ENCODE data around the gene GLCE.
"Not testable (repeated sequence)": the region's sequence is repeated elsewhere in the genome, so short reads cannot be mapped to it uniquely, and the experiment has no call there.

The GLCE gene

DNA sequence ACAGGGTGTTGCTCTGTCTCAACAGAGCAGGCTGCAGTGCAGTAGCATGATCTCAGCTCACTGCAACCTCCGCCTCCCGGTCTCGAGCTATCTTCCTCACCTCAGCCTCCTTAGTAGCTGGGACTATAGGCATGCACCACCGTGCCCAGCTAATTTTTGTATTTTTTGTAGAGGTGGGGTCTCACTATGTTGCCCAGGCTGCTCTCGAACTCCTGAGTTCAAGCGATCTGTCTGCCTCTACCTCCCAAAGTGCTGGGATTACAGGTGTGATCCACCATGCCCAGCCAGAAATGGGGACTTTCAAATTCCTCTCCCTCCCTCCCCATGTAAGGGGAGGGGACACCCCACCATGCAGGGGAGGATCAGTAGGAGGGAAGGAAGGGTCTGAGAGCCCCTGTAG lies 141.7 kb downstream of the GLCE start:
- DNase-seq: not testable (repeated sequence)

DNA sequence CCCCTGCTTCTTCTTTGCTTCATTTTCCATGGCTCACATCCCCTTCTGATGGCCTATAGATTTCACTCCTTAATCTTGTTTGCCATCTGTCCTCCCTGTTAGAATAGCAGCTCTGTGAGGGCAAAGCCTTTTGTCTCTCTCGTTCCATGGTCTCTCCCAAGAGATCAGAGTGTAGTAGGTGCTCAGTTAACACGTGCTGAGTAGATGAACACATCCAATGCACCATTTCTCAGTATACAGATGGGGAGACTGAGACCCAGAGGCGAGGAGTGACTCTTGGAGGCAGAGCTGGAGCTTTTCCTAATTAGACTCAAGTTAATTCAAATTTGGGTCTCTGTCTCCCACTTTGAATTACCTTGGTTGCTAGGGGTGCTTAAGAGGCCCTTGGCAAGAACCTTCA lies 142.5 kb downstream of the GLCE start:
- DNase-seq: no peak

- DNase-seq: no peak
Observed at GRCh38 chr15:69303337-69304181, 143.1 kb downstream of the GLCE start.

- no peak for DNase-seq
Observed at GRCh38 chr15:69304182-69304545, 143.7 kb downstream of the GLCE start.

DNA sequence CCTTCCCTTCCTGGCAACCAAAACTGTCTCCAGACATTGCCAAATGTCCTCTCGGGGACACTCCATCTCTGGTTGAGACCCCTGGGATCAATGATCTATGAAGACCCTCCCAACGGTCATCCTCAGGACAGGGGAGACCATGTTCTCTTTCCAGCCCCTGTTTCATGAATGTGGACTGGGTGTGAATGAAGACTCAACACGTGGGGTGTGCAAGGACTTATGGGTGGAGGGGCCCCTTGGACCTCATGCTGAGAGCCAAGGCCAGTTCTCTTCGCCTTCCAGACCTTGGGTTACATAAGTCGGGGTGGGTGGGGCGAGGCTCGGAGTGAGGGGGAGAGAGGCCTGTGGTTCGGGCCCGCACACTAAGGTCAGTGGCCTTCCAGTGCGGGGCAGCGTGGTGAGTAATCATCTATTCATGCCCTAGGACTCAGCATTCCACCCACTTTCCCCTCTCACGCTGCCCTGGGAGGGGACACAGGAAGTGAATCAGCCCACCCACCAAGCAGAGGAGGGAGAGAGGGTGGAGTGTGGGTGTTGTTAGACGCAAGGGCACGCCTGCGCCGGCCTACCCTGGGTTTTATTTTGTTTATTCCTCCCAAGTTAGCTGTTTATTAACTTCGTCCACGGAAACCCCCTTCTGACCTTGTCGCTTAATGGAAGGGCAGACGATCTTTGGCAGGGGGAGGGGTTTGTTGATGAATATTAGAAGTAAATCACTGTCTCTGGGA lies 144.9 kb downstream of the GLCE start:
- DNase-seq: no peak

- DNase-seq: no peak
Observed at GRCh38 chr15:69305933-69306568, 145.6 kb downstream of the GLCE start.

DNA sequence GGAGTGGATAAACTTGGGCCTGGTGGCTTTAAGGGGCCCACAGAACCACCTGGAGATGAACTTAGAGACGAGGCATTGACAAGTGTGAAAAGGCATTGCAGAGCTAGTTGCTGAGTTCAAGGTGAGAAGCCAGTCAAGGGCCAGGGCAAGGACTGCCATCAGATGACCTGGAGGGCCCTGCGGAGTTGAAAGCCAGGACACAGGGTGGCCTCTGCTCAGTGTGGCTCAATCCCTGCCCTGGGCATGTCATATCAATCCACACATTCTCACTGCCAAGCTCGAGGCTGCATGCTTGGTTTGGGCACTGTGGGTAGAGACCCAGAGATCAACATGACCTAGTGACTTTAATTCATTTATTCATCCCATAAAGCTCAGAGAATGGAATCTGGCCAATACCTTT lies 147.5 kb downstream of the GLCE start:
- no peak for DNase-seq

GRCh38 chr15:69308949-69309348 lies 148.5 kb downstream of the GLCE start:
- no peak for DNase-seq

GRCh38 chr15:69311319-69311721 lies 150.9 kb downstream of the GLCE start:
- no peak for DNase-seq

- DNase-seq: no peak
Observed at GRCh38 chr15:69313432-69314000, 153.1 kb downstream of the GLCE start.

GRCh38 chr15:69314131-69314530 lies 153.7 kb downstream of the GLCE start:
- DNase-seq: no peak

- no peak for DNase-seq
Observed at GRCh38 chr15:69314736-69315135, 154.3 kb downstream of the GLCE start.

DNA sequence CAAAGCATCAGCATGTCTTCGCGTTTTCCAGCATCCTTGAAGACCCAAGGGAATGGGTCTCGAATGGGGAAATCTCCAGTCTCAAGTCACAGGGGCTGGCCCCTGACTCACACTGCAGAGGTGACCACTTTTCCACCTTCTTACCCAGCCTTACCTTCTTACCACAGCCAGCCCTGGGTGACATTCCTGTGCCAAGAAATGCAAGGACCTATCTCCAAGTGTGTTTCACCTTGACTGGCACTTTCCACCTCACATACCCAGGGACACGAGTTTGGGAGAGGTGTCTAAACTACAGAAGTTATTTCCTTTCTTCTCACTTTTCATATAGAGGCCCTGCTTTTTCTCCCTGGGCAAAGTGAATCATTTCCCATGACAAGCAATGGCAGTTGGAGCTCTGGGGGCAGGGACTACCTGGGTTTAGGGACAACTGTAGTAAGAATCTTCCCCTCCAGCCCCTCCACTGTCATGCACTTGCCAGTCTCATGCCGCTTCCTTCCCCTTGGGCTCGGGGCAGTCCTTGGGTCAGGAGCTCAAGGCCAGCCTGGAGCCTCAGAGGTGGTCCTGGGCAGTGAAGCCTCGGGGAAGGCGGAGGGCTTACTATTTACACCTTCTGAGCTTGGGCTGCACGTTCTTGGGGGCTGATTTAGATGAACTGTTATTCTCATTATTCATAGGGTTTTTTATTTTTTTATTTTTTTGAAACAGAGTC lies 155.1 kb downstream of the GLCE start:
- no peak for DNase-seq

DNA sequence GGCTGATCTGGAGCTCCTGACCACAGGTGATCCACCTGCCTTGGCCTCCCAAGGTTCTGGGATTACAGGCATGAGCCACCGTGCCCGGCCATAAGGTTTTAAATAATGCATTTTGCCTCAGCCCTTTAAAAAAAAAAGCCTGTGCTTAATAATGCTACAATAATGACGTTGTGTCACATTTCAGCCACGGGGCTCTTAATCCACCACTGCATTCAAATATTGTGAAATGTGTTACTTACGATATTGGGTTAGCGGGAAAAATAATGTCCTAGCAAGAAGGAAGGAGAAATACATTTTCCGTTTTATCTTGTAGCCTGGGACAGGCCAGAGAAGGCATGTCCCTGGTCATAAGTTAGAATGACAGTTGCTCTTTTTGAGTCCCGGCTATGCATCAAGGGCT lies 155.9 kb downstream of the GLCE start:
- no peak for DNase-seq

DNA sequence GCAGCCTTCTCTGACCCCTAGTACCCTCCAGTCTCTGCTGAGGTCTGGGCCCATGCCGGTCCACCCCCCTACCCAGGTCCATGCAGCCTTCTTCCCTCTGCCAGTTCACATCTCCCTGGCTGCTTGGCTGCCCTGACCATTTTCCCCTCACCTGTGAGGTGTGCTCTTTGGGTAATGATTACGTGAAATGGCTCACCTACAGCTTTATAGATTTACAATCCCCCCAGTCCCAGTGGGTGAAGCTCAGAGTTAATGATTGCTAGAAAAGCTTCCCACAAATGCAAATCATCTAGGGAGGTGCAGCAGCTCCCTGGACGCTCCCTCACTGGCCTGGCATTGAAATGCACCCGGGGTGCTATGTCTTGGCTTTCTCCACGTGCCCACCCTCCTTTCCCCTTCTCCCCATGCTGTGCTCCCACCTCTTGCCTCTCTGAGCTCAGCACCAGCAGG lies 157.0 kb downstream of the GLCE start:
- no peak for DNase-seq

DNA sequence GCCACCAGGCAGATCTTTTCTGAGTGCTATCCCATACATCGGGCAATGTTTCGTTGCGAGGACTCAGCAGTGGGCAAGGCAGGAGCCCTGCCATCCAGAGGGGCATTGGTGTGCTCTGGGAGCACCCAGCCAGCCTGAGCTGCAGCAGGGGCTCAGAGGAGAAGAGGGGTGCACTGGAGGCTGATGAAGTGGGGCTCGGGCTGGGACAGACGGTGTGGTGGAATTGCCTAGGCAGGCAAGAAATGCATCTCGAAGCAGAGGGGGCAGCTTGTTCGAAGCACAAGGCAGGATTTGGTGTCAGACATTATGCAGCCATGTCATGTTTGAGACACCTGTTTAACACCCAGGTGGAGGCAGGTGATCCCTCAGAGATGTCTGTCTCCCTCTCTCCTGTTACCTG lies 157.6 kb downstream of the GLCE start:
- DNase-seq: no peak

GRCh38 chr15:69319384-69320375 lies 159.2 kb downstream of the GLCE start:
- DNase-seq: no peak

GRCh38 chr15:69320977-69321554 lies 160.6 kb downstream of the GLCE start:
- no peak for DNase-seq

Measured in activated effector memory CD4-positive, alpha-beta T cell treated with anti-CD3 and anti-CD28 coated beads, Interleukin-2, amount 50 U/mL, for 16 hours (primary cell).